HEK293 (cell line): ENCODE results near the gene NEK8.

Experiments used
- BCL11B ChIP-seq: fragments of 450-650 bp; formaldehyde crosslinking; IDR thresholded peaks from 2 replicates; pipeline ENCODE4 v1.5.1; 2016; ENCODE audit warnings: low read depth, missing biosample characterization, missing genetic modification characterization
- KLF10 ChIP-seq: fragments of 450-650 bp; IDR thresholded peaks from 2 replicates; pipeline ENCODE4 v1.5.1; 2018; ENCODE audit warnings: missing biosample characterization, mild to moderate bottlenecking, missing genetic modification characterization
- KLF9 ChIP-seq: fragments of 450-650 bp; formaldehyde crosslinking; IDR thresholded peaks from 2 replicates; pipeline ENCODE4 v1.5.1; 2016; ENCODE audit warnings: missing biosample characterization, missing genetic modification characterization, low read depth
- PRDM4 ChIP-seq: fragments of 450-650 bp; formaldehyde crosslinking; IDR thresholded peaks from 2 replicates; pipeline ENCODE4 v1.5.1; 2017; ENCODE audit warnings: missing biosample characterization, missing genetic modification characterization
- SP2 ChIP-seq: fragments of 450-650 bp; formaldehyde crosslinking; IDR thresholded peaks from 2 replicates; pipeline ENCODE4 v1.5.1; 2016; ENCODE audit warnings: missing biosample characterization, missing genetic modification characterization
- ZBTB11 ChIP-seq: fragments of 450-650 bp; formaldehyde crosslinking; conservative IDR thresholded peaks from 2 replicates; pipeline ENCODE4 v1.5.1; 2016; ENCODE audit warnings: low read depth, missing biosample characterization, missing genetic modification characterization
- ZBTB8A ChIP-seq: fragments of 450-650 bp; formaldehyde crosslinking; IDR thresholded peaks from 2 replicates; pipeline ENCODE4 v1.5.1; 2016; ENCODE audit warnings: missing biosample characterization, missing genetic modification characterization
- ZFP37 ChIP-seq: fragments of 450-650 bp; formaldehyde crosslinking; IDR thresholded peaks from 2 replicates; pipeline ENCODE4 v1.5.1; 2016; ENCODE audit warnings: missing biosample characterization, missing genetic modification characterization
- ZFP69B ChIP-seq: fragments of 450-650 bp; formaldehyde crosslinking; IDR thresholded peaks from 2 replicates; pipeline ENCODE4 v1.5.1; 2016; ENCODE audit warnings: missing biosample characterization, missing genetic modification characterization
- ZNF132 ChIP-seq: fragments of 450-650 bp; formaldehyde crosslinking; IDR thresholded peaks from 2 replicates; pipeline ENCODE4 v1.5.1; 2017; ENCODE audit warnings: missing biosample characterization, missing genetic modification characterization, borderline replicate concordance
- ZNF146 ChIP-seq: fragments of 450-650 bp; formaldehyde crosslinking; IDR thresholded peaks from 2 replicates; pipeline ENCODE4 v1.5.1; 2016; ENCODE audit warnings: missing biosample characterization, missing genetic modification characterization
- ZNF157 ChIP-seq: fragments of 450-650 bp; formaldehyde crosslinking; IDR thresholded peaks from 2 replicates; pipeline ENCODE4 v1.5.1; 2016; ENCODE audit warnings: missing biosample characterization, missing genetic modification characterization
- ZNF175 ChIP-seq: fragments of 450-650 bp; formaldehyde crosslinking; IDR thresholded peaks from 2 replicates; pipeline ENCODE4 v1.5.1; 2016; ENCODE audit warnings: missing biosample characterization, missing genetic modification characterization
- ZNF2 ChIP-seq: fragments of 450-650 bp; formaldehyde crosslinking; IDR thresholded peaks from 2 replicates; pipeline ENCODE4 v1.5.1; 2016; ENCODE audit warnings: missing biosample characterization, missing genetic modification characterization
- ZNF214 ChIP-seq: fragments of 450-650 bp; formaldehyde crosslinking; IDR thresholded peaks from 2 replicates; pipeline ENCODE4 v1.5.1; 2017; ENCODE audit warnings: missing biosample characterization, mild to moderate bottlenecking, missing genetic modification characterization, borderline replicate concordance
- ZNF223 ChIP-seq: fragments of 450-650 bp; formaldehyde crosslinking; IDR thresholded peaks from 2 replicates; pipeline ENCODE4 v1.5.1; 2016; ENCODE audit warnings: missing biosample characterization, missing genetic modification characterization
- ZNF24 ChIP-seq: fragments of 450-650 bp; formaldehyde crosslinking; IDR thresholded peaks from 2 replicates; pipeline ENCODE4 v1.5.1; 2016; ENCODE audit warnings: missing biosample characterization, missing genetic modification characterization
- ZNF302 ChIP-seq: fragments of 450-650 bp; formaldehyde crosslinking; IDR thresholded peaks from 2 replicates; pipeline ENCODE4 v1.5.1; 2016; ENCODE audit warnings: missing biosample characterization, missing genetic modification characterization, low read depth
- ZNF324 ChIP-seq: fragments of 450-650 bp; formaldehyde crosslinking; IDR thresholded peaks from 2 replicates; pipeline ENCODE4 v1.5.1; 2016; ENCODE audit warnings: missing biosample characterization, missing genetic modification characterization
- ZNF350 ChIP-seq: fragments of 450-650 bp; formaldehyde crosslinking; IDR thresholded peaks from 2 replicates; pipeline ENCODE4 v1.5.0; 2017; ENCODE audit warnings: missing biosample characterization, mild to moderate bottlenecking, missing genetic modification characterization
- ZNF362 ChIP-seq: fragments of 450-650 bp; formaldehyde crosslinking; IDR thresholded peaks from 2 replicates; pipeline ENCODE4 v1.5.1; 2016; ENCODE audit warnings: missing biosample characterization, missing genetic modification characterization
- ZNF391 ChIP-seq: fragments of 450-650 bp; formaldehyde crosslinking; IDR thresholded peaks from 2 replicates; pipeline ENCODE4 v1.5.1; 2016; ENCODE audit warnings: low read depth, missing biosample characterization, missing genetic modification characterization, borderline replicate concordance
- ZNF423 ChIP-seq: fragments of 450-650 bp; formaldehyde crosslinking; IDR thresholded peaks from 2 replicates; pipeline ENCODE4 v1.5.1; 2016; ENCODE audit warnings: missing biosample characterization, missing genetic modification characterization
- ZNF501 ChIP-seq: fragments of 450-650 bp; formaldehyde crosslinking; IDR thresholded peaks from 2 replicates; pipeline ENCODE4 v1.5.1; 2016; ENCODE audit warnings: missing biosample characterization, missing genetic modification characterization
- ZNF529 ChIP-seq: fragments of 450-650 bp; formaldehyde crosslinking; IDR thresholded peaks from 2 replicates; pipeline ENCODE4 v1.5.1; 2017; ENCODE audit warnings: missing genetic modification characterization, missing biosample characterization; ENCODE audit not compliant: insufficient replicate concordance
- ZNF629 ChIP-seq: fragments of 450-650 bp; formaldehyde crosslinking; IDR thresholded peaks from 2 replicates; pipeline ENCODE4 v1.5.1; 2017; ENCODE audit warnings: missing biosample characterization, missing genetic modification characterization
- ZNF768 ChIP-seq: fragments of 450-650 bp; formaldehyde crosslinking; IDR thresholded peaks from 2 replicates; pipeline ENCODE4 v1.5.1; 2018; ENCODE audit warnings: missing biosample characterization, mild to moderate bottlenecking, missing genetic modification characterization
- ZNF776 ChIP-seq: fragments of 450-650 bp; formaldehyde crosslinking; IDR thresholded peaks from 2 replicates; pipeline ENCODE4 v1.5.0; 2017; ENCODE audit warnings: missing biosample characterization, missing genetic modification characterization, borderline replicate concordance
- ZNF830 ChIP-seq: fragments of 450-650 bp; IDR thresholded peaks from 2 replicates; pipeline ENCODE4 v1.5.0; 2018; ENCODE audit warnings: missing biosample characterization, missing genetic modification characterization, low read depth, mild to moderate bottlenecking, moderate library complexity
- ZSCAN16 ChIP-seq: fragments of 450-650 bp; formaldehyde crosslinking; IDR thresholded peaks from 2 replicates; pipeline ENCODE4 v1.5.1; 2016; ENCODE audit warnings: missing biosample characterization, missing genetic modification characterization
- ZSCAN23 ChIP-seq: fragments of 450-650 bp; formaldehyde crosslinking; IDR thresholded peaks from 2 replicates; pipeline ENCODE4 v1.5.1; 2016; ENCODE audit warnings: missing biosample characterization, missing genetic modification characterization
- ZSCAN4 ChIP-seq: fragments of 450-650 bp; formaldehyde crosslinking; IDR thresholded peaks from 2 replicates; pipeline ENCODE4 v1.5.1; 2017; ENCODE audit warnings: missing biosample characterization, missing genetic modification characterization

The NEK8 gene

GRCh38 chr17:28710861-28711722 is 17.5 kb upstream of the NEK8 start (continued):
- TF ChIP-seq KLF10 (tag by site-specific recombination) (peak; percentile 99), ZNF629 (tag by site-specific recombination) (peak; percentile 48; the same call in 1 of the 2 replicates), ZNF768 (0 out of 2 replicates have a peak, but pooled peaks have one; percentile 27), ZNF214 (tag by site-specific recombination) (no peak), SP2 (tag by site-specific recombination) (peak; percentile 84), ZNF423 (peak; percentile 36; the same call in 1 of the 2 replicates), ZSCAN4 (tag by site-specific recombination) (0 out of 2 replicates have a peak, but pooled peaks have one; percentile 15), ZNF529 (tag by site-specific recombination) (no peak), ZNF391 (tag by site-specific recombination) (0 out of 2 replicates have a peak, but pooled peaks have one; percentile 13), ZNF175 (tag by site-specific recombination) (no peak), ZNF146 (tag by site-specific recombination) (peak; percentile 38), KLF9 (tag by site-specific recombination) (peak; percentile 97), ZSCAN16 (no peak), PRDM4 (peak; percentile 38; the same call in 1 of the 2 replicates), ZNF501 (tag by site-specific recombination) (peak; percentile 98), ZBTB8A (tag by site-specific recombination) (peak; percentile 98), ZNF132 (tag by site-specific recombination) (no peak), ZNF302 (no peak), ZSCAN23 (tag by site-specific recombination) (peak; percentile 27; the same call in 1 of the 2 replicates), ZBTB11 (tag by site-specific recombination) (peak; percentile 34; the same call in 1 of the 2 replicates), ZNF776 (no peak), ZFP37 (peak; percentile 69), ZNF24 (no peak), ZNF350 (tag by site-specific recombination) (no peak), ZNF157 (tag by site-specific recombination) (no peak), ZNF324 (tag by site-specific recombination) (peak; percentile 56; the same call in 1 of the 2 replicates), ZNF223 (0 out of 2 replicates have a peak, but pooled peaks have one; percentile 18), ZFP69B (peak; percentile 55), ZNF2 (tag by site-specific recombination) (0 out of 2 replicates have a peak, but pooled peaks have one; percentile 30), ZNF362 (tag by site-specific recombination) (no peak), BCL11B (tag by site-specific recombination) (peak; percentile 75; the same call in 1 of the 2 replicates), ZNF830 (tag by site-specific recombination) (no peak)
